PFSK-1 (cell line): ENCODE measurements around the gene CD82.

Source experiments
- POLR2AphosphoS5 ChIP-seq: IDR thresholded peaks from 2 replicates; pipeline ENCODE4 v1.6.1; 2012; ENCODE audit warnings: low read depth, mild to moderate bottlenecking, control low read depth, low read length, moderate library complexity
- REST ChIP-seq, 2 experiments: IDR thresholded peaks; 2 replicates each; pipeline versions ENCODE4 v1.6.1 to v1.8.0; 2011 to 2012; ENCODE audit warnings: low read depth in 2 of 2, low read length in 2 of 2, control low read depth in 1 of 2, inconsistent platforms in 1 of 2, mild to moderate bottlenecking in 1 of 2, moderate library complexity in 1 of 2; ENCODE audit not compliant: insufficient read depth in 1 of 2
- SIN3A ChIP-seq: IDR thresholded peaks from 2 replicates; pipeline ENCODE4 v1.6.1; 2012; ENCODE audit warnings: mild to moderate bottlenecking, low read length, moderate library complexity, borderline replicate concordance; ENCODE audit not compliant: insufficient read depth
- TAF1 ChIP-seq: IDR thresholded peaks from 2 replicates; pipeline ENCODE4 v1.6.1; 2012; ENCODE audit warnings: low read length, control low read depth, borderline replicate concordance; ENCODE audit not compliant: insufficient read depth

- TF ChIP-seq REST (IDR thresholded peaks at IDR 0.05; ENCODE audit: insufficient read depth in 1 of 2, low read depth in 2 of 2, low read length in 2 of 2) (no peak), SIN3A (no peak), POLR2AphosphoS5 (no peak), TAF1 (no peak)
These were observed 66.4 kb downstream of the CD82 start for GRCh38 chr11:44631831-44632230.
